Activated CD4-positive, alpha-beta T cell treated with anti-CD3 and anti-CD28 coated beads for 48 hours (primary cell): Measurements from ENCODE around the gene ALDH1A2.
A peak's percentile ranks its signal among the peaks of the same experiment; 100 is the strongest.
"Not testable (repeated sequence)": the region's sequence is repeated elsewhere in the genome, so short reads cannot be mapped to it uniquely, and the experiment has no call there.

Experiments used
- DNase-seq: peaks from one replicate; pipeline ENCODE4 v3.0.0-alpha.2; 2020

Gene ALDH1A2

DNA sequence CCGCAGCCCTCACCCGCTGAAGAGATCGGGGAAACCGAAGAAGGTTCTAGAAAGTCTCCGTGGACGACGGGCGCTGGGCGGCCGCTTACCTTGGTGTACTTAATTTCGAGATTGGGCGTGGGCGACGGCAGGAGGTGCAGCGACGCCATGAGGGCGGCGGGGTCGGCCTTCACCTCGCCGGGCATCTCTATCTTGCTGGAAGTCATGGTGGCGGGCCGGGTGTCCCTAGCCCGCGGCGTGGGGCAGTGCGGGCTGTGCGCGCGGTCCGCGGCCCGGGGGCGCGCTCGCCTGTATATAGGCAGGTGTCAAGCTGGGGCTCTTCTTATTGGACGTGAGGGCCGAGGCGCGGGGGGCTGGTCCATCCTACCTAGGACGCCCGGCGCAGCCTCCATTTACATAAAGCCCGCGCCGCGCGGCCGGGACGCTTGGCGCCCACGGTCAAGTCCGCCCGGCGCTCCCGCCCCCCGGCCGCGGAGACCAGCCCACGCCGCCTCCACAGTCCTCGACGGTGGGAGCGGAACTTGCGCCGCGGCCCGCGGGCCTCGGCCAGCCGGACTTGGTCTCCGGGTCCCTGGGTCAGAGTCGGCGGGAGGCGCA, at the start of gene ALDH1A2:
Gene ALDH1A2, minus strand, starts transcription at position 267 of the 597 bp plus-strand sequence. Its CDS starts 61 bp downstream, at position 206.
- peak; percentile 17 for DNase-seq

DNA sequence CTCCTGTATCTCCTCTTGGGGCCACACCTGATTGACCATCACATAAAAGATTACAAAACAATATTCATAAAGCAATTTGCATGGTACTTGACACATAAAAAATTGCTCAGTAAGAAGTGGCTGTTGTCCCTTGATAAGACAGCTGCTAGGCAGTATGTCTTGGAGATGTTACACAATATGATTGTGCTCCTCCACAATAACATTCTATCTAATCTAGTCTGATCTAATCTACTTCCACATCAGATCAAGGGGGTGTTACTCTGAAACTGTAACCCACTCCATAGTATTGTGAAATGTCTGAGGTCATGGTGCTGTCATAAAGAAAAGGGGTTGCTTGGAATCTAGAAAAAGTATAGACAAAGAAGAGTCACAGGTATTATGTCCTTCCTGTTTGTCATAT, 49.3 kb upstream of the ALDH1A2 start:
- DNase-seq: no peak

DNA sequence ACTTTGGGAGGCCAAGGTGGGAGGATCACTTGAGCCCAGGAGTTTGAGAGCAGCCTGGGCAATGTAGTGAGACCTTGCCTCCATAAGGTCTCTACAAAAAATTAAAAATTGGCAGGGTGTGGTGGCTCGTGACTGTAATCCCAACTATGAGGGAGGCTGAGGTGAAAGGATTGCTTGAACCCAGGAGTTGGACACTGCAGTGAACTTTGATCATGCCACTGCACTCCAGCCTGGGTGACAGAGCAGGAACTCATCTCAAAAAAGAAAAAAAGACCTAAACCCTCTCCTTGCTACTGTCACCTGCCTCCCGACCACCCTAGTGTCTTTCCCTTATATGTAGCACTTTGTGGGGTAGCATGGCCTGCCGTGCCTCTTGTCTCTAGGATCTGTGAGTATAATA, 48.9 kb upstream of the ALDH1A2 start:
- no peak for DNase-seq

GRCh38 chr15:58113358-58113757, 47.8 kb upstream of the ALDH1A2 start:
- not testable (repeated sequence) for DNase-seq

DNA sequence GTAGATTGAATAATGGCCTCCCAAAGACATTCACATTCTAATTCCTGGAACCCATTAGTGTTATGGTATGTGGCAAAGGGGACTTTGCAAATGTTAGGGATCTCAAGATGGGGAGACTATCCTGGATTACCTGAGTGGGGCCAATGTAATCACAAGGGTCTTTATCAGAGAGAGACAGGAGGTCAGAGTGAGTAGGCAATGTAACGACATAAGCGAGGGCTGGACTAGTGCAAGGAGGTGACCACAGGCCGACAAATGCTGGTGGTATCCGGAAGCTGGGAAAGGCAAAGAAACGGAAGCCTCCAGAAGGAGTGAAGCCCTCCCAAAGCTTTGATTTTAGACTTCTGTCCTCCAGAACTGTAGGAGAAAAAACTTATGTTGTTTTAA, 46.2 kb upstream of the ALDH1A2 start:
- DNase-seq: no peak

DNA sequence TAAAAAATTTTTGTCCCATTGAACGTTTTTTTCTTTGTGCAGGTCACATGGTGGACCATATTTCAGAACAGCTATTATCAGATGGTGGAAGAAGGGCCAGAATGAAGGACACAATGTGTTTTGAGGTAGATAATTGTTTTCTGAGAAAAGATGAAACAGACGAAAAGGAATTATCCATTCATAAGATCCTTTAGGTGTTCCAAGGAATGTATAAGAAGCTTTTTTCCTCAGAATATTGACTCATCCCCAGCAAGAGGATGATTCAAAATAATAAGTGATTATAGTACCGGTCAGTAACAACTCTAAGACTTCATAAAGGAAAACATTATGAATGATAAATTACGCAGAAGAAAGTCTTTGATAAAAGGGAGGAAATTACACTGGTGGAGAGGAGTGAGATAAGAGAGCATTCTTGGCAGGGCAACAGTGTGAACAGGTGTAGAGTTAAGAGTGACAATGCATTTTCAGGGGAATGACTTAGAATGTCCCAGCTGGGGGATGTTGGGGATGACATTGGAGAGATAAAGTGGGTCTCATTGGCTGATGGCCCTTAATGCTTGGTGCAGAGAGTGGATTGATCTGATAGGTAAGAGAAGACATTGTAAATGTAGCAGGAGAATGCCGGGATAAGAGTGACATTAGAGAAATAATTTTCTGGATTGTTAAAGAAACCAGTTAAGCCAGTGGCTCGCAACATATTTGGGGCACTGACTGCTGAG, 45.6 kb upstream of the ALDH1A2 start:
- DNase-seq: no peak

DNA sequence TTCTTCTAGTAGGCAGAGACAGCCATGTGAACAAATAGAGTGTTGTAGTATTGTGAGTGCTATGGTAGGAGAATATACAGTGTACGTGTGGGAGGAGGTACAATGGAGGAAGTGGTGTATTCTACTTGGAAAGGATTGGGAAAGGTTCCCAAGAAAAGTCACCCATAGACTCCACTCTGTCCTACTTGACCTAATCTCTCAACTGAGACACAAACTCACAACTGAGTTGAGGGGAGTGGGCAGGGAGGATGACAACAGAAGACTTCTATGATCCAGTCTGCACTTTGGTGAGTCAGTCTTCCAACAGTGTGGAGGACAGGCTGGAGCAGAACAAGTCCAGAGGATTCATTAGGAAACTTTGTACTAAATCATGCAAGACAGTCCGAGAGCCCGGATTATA, 43.9 kb upstream of the ALDH1A2 start:
- no peak for DNase-seq

DNA sequence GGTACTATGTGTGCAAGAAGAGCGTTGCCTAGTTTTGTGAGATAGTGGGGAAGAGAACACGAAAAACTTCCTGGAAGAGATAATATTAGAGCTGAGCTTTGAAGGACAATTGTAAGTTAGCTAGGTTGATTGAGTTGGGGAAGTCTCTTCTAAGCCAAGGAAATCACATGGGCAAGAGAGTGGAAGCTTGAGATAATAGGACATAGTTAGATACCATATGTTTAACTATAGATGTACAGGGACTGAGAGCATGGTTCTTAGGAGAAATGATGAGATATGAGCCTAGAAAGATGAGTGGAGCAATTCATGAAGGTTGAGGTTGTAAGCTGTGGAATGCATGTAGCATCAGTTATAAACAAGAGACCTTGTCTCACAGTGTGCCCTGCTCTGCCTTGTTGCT, 42.6 kb upstream of the ALDH1A2 start:
- DNase-seq: no peak

GRCh38 chr15:58103482-58103881, 38.0 kb upstream of the ALDH1A2 start:
- no peak for DNase-seq

DNA sequence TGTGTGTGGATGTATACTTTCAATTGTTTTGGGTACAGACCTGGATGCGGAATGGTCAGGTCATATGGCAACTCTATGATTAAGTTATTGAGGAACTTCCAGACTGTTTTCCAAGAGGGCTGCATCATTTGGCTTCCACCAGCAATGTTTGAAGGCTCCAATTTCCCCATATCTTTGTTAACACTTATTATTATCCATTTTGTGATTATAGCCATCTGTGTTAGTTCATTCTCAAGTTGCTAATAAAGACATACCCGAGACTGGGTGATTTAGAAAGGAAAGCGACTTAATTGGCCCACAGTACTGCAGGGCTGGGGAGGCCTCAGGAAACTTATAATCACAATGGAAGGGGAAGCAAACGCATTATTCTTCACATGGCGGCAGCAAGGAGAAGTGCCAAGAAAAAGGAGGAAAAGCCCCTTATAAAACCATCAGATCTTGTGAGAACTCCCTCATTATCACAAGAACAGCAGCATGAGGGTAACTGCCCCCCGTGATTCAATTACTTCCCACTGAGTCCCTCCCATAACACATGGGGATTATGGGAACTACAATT, 31.1 kb upstream of the ALDH1A2 start:
- no peak for DNase-seq

- no peak for DNase-seq
Measured at GRCh38 chr15:58095415-58095814, 29.9 kb upstream of the ALDH1A2 start.

DNA sequence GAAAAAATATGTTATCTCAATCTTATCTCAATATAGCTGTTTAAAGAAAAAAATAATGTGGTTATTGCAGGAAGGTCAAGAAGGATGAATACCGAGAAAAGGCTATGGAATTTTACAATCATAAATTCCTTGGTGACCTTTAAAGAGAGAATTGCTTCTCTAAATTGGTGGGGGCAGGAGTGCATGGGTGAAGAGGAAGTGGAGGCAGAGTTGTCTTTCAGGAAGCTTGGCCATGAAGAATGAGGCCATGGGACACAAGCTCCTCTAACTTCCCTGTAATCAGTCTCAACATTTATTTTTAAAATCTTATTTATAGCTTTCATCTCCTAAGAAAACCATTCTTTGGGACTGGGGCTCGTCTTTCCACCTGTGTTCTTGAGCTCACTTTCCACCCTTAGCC, 22.4 kb upstream of the ALDH1A2 start:
- DNase-seq: no peak

- no peak for DNase-seq
Measured at GRCh38 chr15:58086491-58086890, 21.0 kb upstream of the ALDH1A2 start.

- no peak for DNase-seq
Measured at GRCh38 chr15:58083526-58083925, 18.0 kb upstream of the ALDH1A2 start.

DNA sequence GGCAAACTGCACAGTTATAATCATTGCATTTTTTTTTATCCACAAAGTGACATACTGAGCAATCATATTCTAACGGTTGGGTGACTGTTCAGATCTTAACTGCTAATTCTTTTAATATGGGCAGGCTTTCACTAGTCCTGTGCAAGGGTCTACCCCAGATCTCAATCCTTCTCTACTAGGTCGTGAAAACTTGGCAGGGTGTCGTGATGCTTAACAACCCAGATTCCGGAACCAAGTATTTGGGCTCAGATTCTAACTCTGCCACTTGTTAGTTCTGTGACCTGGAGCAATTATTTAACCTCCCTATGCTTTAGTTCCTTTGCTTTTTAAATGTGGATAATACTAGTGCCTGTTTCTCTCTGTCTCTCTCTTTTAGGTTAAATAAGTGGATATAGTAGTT, 16.4 kb upstream of the ALDH1A2 start:
- no peak for DNase-seq

GRCh38 chr15:58081456-58081855, 15.9 kb upstream of the ALDH1A2 start:
- no peak for DNase-seq

DNA sequence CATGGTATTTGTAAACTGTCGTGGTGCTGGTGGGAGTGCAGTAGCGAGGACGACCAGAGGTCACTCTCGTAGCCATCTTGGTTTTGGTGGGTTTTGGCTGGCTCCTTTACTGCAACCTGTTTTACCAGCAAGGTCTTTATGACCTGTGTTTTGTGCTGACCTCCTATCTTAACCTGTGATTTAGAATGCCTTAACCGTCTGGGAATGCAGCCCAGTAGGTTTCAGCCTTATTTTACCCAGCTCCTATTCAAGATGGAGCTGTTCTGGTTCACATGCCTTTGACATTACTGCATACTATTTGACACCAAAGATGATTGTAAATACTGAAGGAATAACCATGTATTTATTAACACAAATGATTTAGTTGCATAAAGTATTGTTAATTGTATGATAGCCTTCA, 15.4 kb upstream of the ALDH1A2 start:
- not testable (repeated sequence) for DNase-seq

DNA sequence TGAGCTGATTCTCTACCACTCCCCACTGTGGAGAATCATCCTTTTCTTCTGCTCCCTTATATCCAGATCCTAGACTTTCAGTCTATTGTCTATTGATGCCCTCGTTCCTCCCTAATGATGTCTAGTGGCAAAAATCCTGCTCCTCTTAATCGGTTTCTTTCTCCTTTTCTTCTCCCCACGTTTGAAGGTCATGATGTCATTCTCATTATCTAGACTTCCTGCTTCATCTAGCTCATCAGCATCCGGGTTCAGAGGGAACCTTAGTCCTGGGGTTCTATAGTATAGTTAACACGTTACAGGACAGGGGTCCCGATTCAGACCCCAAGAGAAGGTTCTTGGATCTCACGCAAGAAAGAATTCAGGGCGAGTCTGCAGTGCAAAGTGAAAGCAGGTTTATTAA, 14.9 kb upstream of the ALDH1A2 start:
- DNase-seq: no peak

GRCh38 chr15:58078591-58078990, 13.1 kb upstream of the ALDH1A2 start:
- no peak for DNase-seq

GRCh38 chr15:58077427-58077826, 11.9 kb upstream of the ALDH1A2 start:
- no peak for DNase-seq

DNA sequence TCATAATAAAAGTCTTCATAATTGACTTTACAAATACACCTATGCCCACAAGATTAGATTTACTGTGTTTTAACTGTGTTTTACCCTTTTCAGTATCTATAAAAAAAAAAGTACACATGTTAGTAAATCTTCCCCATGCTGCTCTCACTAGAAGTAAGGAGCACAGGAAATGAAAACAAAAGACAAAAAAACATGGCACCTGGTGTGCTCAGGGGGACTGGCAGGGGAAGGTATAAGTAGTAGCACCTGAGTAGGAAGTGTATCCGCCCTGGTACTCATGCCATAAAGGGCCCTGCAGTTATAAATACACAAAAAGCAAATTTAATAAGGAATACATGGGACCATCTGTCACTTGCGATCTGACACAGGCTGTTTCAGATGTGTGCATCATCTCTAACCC, 8.9 kb upstream of the ALDH1A2 start:
- no peak for DNase-seq

- peak; percentile 70 for DNase-seq
Measured at GRCh38 chr15:58070801-58071418, 5.4 kb upstream of the ALDH1A2 start.

DNA sequence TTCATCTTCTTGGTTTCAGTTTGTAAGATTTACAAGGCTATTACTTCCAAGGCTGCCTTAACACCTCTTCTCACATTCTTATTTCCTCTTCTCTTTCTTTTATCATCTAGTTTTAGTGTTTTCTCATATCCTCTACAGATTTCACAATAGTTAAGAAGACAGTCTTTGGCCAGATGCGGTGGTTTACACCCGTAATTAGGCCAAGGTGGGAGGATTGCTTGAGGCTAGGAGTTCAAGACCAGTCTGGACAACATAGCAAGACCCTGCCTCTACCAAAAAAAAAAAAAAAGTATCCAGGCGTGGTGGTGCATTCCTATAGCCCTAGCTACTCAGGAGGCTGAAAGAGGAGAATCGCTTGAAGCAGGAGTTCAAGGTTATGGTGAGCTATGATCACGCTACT, 3.5 kb upstream of the ALDH1A2 start:
- DNase-seq: no peak
